Inflammatory macrophage (primary cell): ENCODE results near the gene TOPORS.

Experiments
- DNase-seq, 2 donors: peaks; one replicate each; pipeline ENCODE4 v3.0.0-alpha.2; 2020 to 2022
- total RNA-seq, 18 experiments: gene quantifications; one replicate each; lab custom pipeline; 2026; ENCODE audit warnings: mixed read lengths in 6 of 18, inconsistent platforms in 2 of 18; lab: John Stamatoyannopoulos, UW

TOPORS gene
- total RNA-seq: 20.5 to 62.7 (median 40.3) reads per million in 18 experiments

- peak; percentile 89 to 94 for DNase-seq
Observed at GRCh38 chr9:32552172-32552872, at the start of gene TOPORS, which contains the start of gene SMIM27. TOPORS (minus strand) TSS chr9:32552586; CDS start chr9:32552436, 150 bp downstream. SMIM27 (plus strand) TSS chr9:32552327; CDS start chr9:32552435, 108 bp downstream.

- peak; percentile 24 to 40 for DNase-seq
Observed at GRCh38 chr9:32599021-32599420, 46.6 kb upstream of the TOPORS start.

- peak in 1 of 2 donors; percentile 32 for DNase-seq
Observed at GRCh38 chr9:32596936-32597335, 44.5 kb upstream of the TOPORS start.

GRCh38 chr9:32596096-32596865, 43.9 kb upstream of the TOPORS start:
- peak; percentile 87 to 88 for DNase-seq

- no peak for DNase-seq
Observed at GRCh38 chr9:32590898-32591297, 38.5 kb upstream of the TOPORS start.

GRCh38 chr9:32590476-32590875, 38.1 kb upstream of the TOPORS start:
- DNase-seq: no peak

- DNase-seq: peak; percentile 69 to 71
Observed at GRCh38 chr9:32589083-32589723, 36.8 kb upstream of the TOPORS start.

GRCh38 chr9:32587901-32588300, 35.5 kb upstream of the TOPORS start:
- peak in 1 of 2 donors; percentile 32 for DNase-seq

GRCh38 chr9:32584784-32585183, 32.4 kb upstream of the TOPORS start:
- DNase-seq: no peak

GRCh38 chr9:32581512-32582143, 29.2 kb upstream of the TOPORS start:
- DNase-seq: peak; percentile 38 to 52

- DNase-seq: no peak
Observed at GRCh38 chr9:32580631-32581300, 28.4 kb upstream of the TOPORS start.

- peak; percentile 75 to 76 for DNase-seq
Observed at GRCh38 chr9:32579706-32580331, 27.4 kb upstream of the TOPORS start.

- no peak for DNase-seq
Observed at GRCh38 chr9:32578976-32579375, 26.6 kb upstream of the TOPORS start.

- no peak for DNase-seq
Observed at GRCh38 chr9:32577316-32577715, 24.9 kb upstream of the TOPORS start.

- no peak for DNase-seq
Observed at GRCh38 chr9:32574858-32575257, 22.5 kb upstream of the TOPORS start.

- DNase-seq: peak; percentile 67 to 75
Observed at GRCh38 chr9:32573821-32574220, 21.4 kb upstream of the TOPORS start.

GRCh38 chr9:32572900-32573523, 20.6 kb upstream of the TOPORS start, which contains the start of gene NDUFB6:
NDUFB6 (minus strand) TSS chr9:32573159; CDS start chr9:32573060, 99 bp downstream.
- peak; percentile 96 to 98 for DNase-seq

- DNase-seq: peak; percentile 77 to 79
Observed at GRCh38 chr9:32571969-32572899, 19.8 kb upstream of the TOPORS start.

GRCh38 chr9:32570262-32570661, 17.9 kb upstream of the TOPORS start:
- DNase-seq: no peak

GRCh38 chr9:32566770-32567169, 14.4 kb upstream of the TOPORS start:
- DNase-seq: no peak
